Measurements from ENCODE around the gene PAX3.

The PAX3 gene

DNA sequence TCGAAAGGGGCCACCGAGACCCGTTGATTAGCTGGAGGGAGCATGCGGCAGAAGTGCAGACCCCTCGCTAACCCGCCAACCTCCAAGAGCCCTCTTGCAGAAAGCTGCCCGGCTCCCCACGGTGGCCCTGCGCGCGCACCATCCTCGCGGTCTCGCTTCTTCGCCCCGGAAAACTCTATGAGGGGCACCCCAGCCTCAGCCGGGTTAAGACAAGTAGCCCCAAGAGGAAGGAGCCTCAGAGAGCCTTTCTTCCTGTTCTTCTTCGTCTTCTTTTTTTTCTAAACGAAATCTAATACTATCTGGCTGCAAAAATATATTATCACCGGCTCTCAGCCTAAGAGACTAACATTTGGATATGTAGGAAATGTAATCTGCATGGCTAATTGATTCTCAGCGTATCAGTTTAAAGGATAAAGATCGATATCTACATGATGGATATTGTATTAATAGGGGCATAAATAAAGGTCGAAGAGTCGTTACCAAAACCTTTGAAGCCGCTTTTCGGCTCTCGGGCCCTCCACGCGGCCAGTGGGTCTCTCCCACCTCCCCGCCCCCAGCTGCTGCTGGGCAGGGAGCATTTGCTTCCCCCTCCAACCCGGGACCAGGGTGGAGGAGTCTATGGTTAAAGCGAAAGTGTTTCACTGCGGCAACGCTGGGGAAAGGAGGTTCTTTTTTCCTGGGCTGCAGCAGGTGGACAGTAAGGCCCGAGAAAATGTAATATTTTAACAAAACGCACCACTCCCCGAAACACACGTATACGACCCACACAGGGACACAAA is 6.1 kb upstream of the PAX3 start:
- DNase-seq (ENCODE audit: low read depth) = no peak
- TF ChIP-seq, protein P1, sequence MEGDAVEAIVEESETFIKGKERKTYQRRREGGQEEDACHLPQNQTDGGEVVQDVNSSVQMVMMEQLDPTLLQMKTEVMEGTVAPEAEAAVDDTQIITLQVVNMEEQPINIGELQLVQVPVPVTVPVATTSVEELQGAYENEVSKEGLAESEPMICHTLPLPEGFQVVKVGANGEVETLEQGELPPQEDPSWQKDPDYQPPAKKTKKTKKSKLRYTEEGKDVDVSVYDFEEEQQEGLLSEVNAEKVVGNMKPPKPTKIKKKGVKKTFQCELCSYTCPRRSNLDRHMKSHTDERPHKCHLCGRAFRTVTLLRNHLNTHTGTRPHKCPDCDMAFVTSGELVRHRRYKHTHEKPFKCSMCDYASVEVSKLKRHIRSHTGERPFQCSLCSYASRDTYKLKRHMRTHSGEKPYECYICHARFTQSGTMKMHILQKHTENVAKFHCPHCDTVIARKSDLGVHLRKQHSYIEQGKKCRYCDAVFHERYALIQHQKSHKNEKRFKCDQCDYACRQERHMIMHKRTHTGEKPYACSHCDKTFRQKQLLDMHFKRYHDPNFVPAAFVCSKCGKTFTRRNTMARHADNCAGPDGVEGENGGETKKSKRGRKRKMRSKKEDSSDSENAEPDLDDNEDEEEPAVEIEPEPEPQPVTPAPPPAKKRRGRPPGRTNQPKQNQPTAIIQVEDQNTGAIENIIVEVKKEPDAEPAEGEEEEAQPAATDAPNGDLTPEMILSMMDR (conservative IDR thresholded peaks at IDR 0.05; ENCODE audit: low read length) = no peak
- peak overlapping the region; percentile 62 for H3K4me3 ChIP-seq (ENCODE audit: low read length)

- no peak for DNase-seq (ENCODE audit: low read depth)
- TF ChIP-seq, protein P1 (conservative IDR thresholded peaks at IDR 0.05; ENCODE audit: low read length) = no peak
- no peak overlapping the region for H3K4me3 ChIP-seq (ENCODE audit: low read length)
Observed at GRCh38 chr2:222303828-222304736, 5.3 kb upstream of the PAX3 start.

DNA sequence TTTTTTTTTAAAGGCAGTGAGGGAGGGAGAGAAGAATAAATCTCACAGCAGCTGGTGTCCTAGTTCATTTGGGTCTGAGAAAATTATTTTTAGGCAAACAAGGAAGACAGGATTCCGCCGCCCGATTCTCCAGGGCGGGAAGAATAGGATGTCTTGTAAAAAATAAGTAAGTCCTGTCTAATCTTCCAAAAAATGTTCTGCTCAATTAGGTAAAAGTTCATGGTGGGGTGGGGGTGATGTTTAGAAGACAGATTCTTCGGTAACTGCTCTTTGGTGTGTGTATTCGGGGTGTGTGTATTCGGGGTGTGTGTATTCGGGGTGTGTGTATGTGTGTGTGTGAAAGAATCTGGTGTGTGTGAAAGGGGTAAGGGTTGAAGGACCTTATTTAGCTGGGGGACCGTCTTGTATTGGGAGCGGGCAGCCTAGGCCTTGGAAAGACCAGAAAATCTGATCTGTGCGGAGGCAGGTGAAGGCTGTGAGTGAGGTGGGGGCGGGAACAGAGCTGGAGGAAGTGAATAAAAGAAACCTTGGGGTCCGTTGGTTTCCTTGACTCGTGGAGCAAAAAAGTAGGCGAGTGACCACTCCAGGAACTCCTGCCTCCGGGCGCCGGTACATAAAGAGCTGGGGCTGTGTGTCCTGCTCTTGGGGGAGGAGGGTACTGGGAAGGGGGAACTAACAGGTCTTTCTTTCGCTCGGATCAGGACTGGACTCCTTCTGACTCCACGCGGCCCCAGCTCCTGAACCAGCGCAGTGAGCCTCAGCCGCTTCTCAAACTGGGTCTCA is 4.4 kb upstream of the PAX3 start:
- TF ChIP-seq, protein P1 (conservative IDR thresholded peaks at IDR 0.05; ENCODE audit: low read length) = no peak
- H3K4me3 ChIP-seq (ENCODE audit: low read length) = no peak overlapping the region
- no peak for DNase-seq (ENCODE audit: low read depth)

DNA sequence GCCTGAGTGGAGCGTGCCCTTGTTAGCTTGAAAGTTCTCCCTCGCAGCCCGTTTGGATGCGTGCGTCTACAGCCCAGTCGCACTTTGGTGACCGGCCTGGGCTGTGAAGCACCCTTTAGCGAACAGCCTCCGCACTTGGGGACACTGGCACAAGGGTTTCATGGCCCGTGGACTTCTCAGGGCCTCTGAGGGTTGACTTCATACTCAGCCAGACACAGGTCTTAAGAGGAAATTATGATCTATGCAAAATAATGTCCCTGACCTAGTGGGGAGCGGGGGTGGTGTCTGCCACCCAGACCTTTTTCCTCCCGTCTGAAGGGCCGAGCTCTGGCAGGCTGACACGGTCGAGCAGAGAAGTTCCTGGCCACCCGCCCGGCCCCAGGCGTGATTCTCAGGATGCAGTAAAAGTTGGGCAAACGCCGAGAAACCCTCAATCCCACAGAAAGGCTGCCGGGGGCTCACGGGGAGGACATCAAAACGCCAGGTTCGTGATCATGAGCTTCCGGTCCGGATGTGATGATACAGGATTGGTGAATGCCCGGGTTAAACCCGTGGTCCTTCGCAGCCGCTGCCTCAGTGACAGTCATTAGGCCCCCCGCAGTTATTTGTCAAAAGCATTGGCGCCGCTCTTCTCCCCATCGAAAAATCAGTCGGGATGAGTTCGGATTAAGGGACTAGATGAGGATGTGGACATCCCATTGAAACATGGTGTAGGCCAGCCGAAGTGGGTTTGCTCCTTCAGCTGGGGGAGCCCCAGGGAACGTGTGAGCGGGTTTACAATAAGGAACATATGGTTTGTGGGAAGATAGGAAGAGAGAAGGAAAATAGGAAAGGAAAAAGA is 3.6 kb upstream of the PAX3 start:
- TF ChIP-seq, protein P1 (conservative IDR thresholded peaks at IDR 0.05; ENCODE audit: low read length) = no peak
- no peak for DNase-seq (ENCODE audit: low read depth)

GRCh38 chr2:222301796-222302118 is 3.0 kb upstream of the PAX3 start:
- no peak overlapping the region for H3K4me3 ChIP-seq (ENCODE audit: low read length)

More for the DNA sequence above, 3.6 kb upstream of the PAX3 start:
- no peak overlapping the region for H3K4me3 ChIP-seq (ENCODE audit: low read length)

More at GRCh38 chr2:222301796-222302118, 3.0 kb upstream of the PAX3 start:
- TF ChIP-seq, protein P1 (conservative IDR thresholded peaks at IDR 0.05; ENCODE audit: low read length) = no peak
- DNase-seq (ENCODE audit: low read depth) = no peak

All from AG10803 (cell line).